AG09309 (cell line): ENCODE results near the gene ACAP3.
A peak's percentile ranks its signal among the peaks of the same experiment; 100 is the strongest.

Experiments
- DNase-seq: peaks from one replicate; pipeline ENCODE4 v3.0.0-alpha.2; 2010; ENCODE audit warnings: low read depth
- H3K4me3 ChIP-seq: 2 replicates; pipeline ENCODE4 v1.5.1; 2011; ENCODE audit warnings: mild to moderate bottlenecking, low read depth, low read length, moderate library complexity; ENCODE audit not compliant: control insufficient read depth
- CTCF ChIP-seq: IDR thresholded peaks from 2 replicates; pipeline ENCODE4 v1.5.1; 2011; ENCODE audit warnings: mild to moderate bottlenecking, low read depth, low read length, inconsistent platforms; ENCODE audit not compliant: insufficient read depth, control insufficient read depth; ENCODE audit errors: missing control alignments

The ACAP3 gene

GRCh38 chr1:1270813-1271212 lies 36.9 kb downstream of the ACAP3 start:
- no peak for TF ChIP-seq CTCF
- H3K4me3 ChIP-seq = no peak overlapping the region
- DNase-seq = no peak

- no peak for DNase-seq
- H3K4me3 ChIP-seq = no peak overlapping the region
- TF ChIP-seq CTCF = no peak
Measured at GRCh38 chr1:1268284-1268682, 39.4 kb downstream of the ACAP3 start.

- H3K4me3 ChIP-seq = no peak overlapping the region
- DNase-seq = no peak
- no peak for TF ChIP-seq CTCF
Measured at GRCh38 chr1:1267488-1268283, 40.0 kb downstream of the ACAP3 start.

GRCh38 chr1:1264868-1265272 lies 42.9 kb downstream of the ACAP3 start:
- no peak overlapping the region for H3K4me3 ChIP-seq
- peak; percentile 93 for DNase-seq

GRCh38 chr1:1264026-1264425 lies 43.7 kb downstream of the ACAP3 start:
- no peak overlapping the region for H3K4me3 ChIP-seq
- no peak for DNase-seq
- no peak for TF ChIP-seq CTCF

More at GRCh38 chr1:1264868-1265272, 42.9 kb downstream of the ACAP3 start:
- TF ChIP-seq CTCF = peak; percentile 65

GRCh38 chr1:1262758-1263157 lies 45.0 kb downstream of the ACAP3 start:
- H3K4me3 ChIP-seq = no peak overlapping the region
- no peak for TF ChIP-seq CTCF
- no peak for DNase-seq
